HepG2 (cell line): ENCODE data around the gene MSI2. TPM values are rescaled to one million over a fixed set of nuclear protein-coding genes. Genes with fewer than 3 reads are reported as not detected.
A peak's percentile ranks its signal among the peaks of the same experiment; 100 is the strongest.

Experiments
- AGO2 ChIP-seq: fragments of 200-400 bp; formaldehyde crosslinking; optimal IDR thresholded peaks from 2 replicates; pipeline ENCODE3; 2017; ENCODE audit warnings: mild to moderate bottlenecking, low read depth, low read length, moderate library complexity
- GPBP1L1 ChIP-seq: sonication (generic); formaldehyde crosslinking; IDR thresholded peaks from 2 replicates; pipeline ENCODE4 v1.5.0; 2020; ENCODE audit warnings: mild to moderate bottlenecking, missing genetic modification reagents
- KMT2A ChIP-seq: sonication (generic); formaldehyde crosslinking; IDR thresholded peaks from 2 replicates; pipeline ENCODE4 v1.4.0; 2020; ENCODE audit warnings: missing genetic modification reagents
- PAX8 ChIP-seq: sonication (generic); formaldehyde crosslinking; IDR thresholded peaks from 2 replicates; pipeline ENCODE4 v1.8.0; 2022; ENCODE audit warnings: mild to moderate bottlenecking, missing genetic modification reagents, borderline replicate concordance
- POLR2G ChIP-seq: fragments of 200-400 bp; formaldehyde crosslinking; IDR thresholded peaks from 2 replicates; pipeline ENCODE4 v1.6.1; 2018; ENCODE audit warnings: mild to moderate bottlenecking, low read depth, low read length, moderate library complexity
- TOPORS ChIP-seq: sonication (generic); formaldehyde crosslinking; IDR thresholded peaks from 2 replicates; pipeline ENCODE4 v1.8.0; 2023; ENCODE audit warnings: mild to moderate bottlenecking, missing genetic modification reagents
- ZBTB1 ChIP-seq: sonication (generic); formaldehyde crosslinking; IDR thresholded peaks from 2 replicates; pipeline ENCODE4 v1.4.0; 2020; ENCODE audit warnings: missing genetic modification reagents, borderline replicate concordance
- ZBTB33 ChIP-seq: sonication (generic); formaldehyde crosslinking; IDR thresholded peaks from 2 replicates; pipeline ENCODE4 v1.4.0; 2020; ENCODE audit warnings: missing genetic modification reagents
- ZGPAT ChIP-seq: IDR thresholded peaks from 2 replicates; pipeline ENCODE4 v1.6.1; 2016; ENCODE audit warnings: mild to moderate bottlenecking
- ZNF275 ChIP-seq: sonication (generic); formaldehyde crosslinking; IDR thresholded peaks from 2 replicates; pipeline ENCODE4 v1.8.0; 2022; ENCODE audit warnings: missing genetic modification reagents, mild to moderate bottlenecking, inconsistent platforms, borderline replicate concordance
- ZNF333 ChIP-seq: sonication (generic); formaldehyde crosslinking; IDR thresholded peaks from 2 replicates; pipeline ENCODE4 v1.4.0; 2020; ENCODE audit warnings: mild to moderate bottlenecking, missing genetic modification reagents, borderline replicate concordance
- ZNF512 ChIP-seq: sonication (generic); formaldehyde crosslinking; IDR thresholded peaks from 2 replicates; pipeline ENCODE4 v1.4.0; 2020; ENCODE audit warnings: mild to moderate bottlenecking, missing genetic modification reagents
- ZNF619 ChIP-seq: sonication (generic); formaldehyde crosslinking; IDR thresholded peaks from 2 replicates; pipeline ENCODE4 v1.4.0; 2020; ENCODE audit warnings: mild to moderate bottlenecking, missing genetic modification reagents
- ZNF740 ChIP-seq: sonication (generic); formaldehyde crosslinking; IDR thresholded peaks from 2 replicates; pipeline ENCODE4 v1.4.0; 2020; ENCODE audit warnings: missing genetic modification reagents
- ZNF772 ChIP-seq: sonication (generic); formaldehyde crosslinking; IDR thresholded peaks from 2 replicates; pipeline ENCODE4 v1.5.0; 2020; ENCODE audit warnings: mild to moderate bottlenecking, missing genetic modification reagents
- ZNF83 ChIP-seq: sonication (generic); formaldehyde crosslinking; IDR thresholded peaks from 2 replicates; pipeline ENCODE4 v1.4.0; 2020; ENCODE audit warnings: missing genetic modification reagents, mild to moderate bottlenecking, borderline replicate concordance
- polyA plus RNA-seq, 8 experiments: library from polyadenylated mRNA; depleted of rRNA in 3 of 8; stranded (reverse) in 7 of 8; unstranded in 1 of 8; fragments of >200 nt; fragmentation: Illumina TruSeq in 4 of 8; extraction: Trizol in 4 of 8; gene quantifications; 2 replicates each; pipeline versions ENCODE4 v1.2.1 to v1.2.3, GENCODE V29; 2011 to 2016; ENCODE audit warnings: low read depth in 4 of 8, missing spikeins in 1 of 8, mixed read lengths in 1 of 8; ENCODE audit not compliant: insufficient read depth in 1 of 8
- total RNA-seq, 5 experiments: library from RNA; depleted of rRNA; stranded (reverse); fragments of >200 nt; fragmentation: Illumina TruSeq; extraction: Trizol; gene quantifications; 2 replicates each; pipeline ENCODE4 v1.2.3, GENCODE V29; 2016; ENCODE audit warnings: low read depth in 1 of 5

Gene MSI2
- total and polyA plus RNA-seq, 2 of the 13 experiments (the other 11 are each of a cell fraction or from before 2014, with no cell fraction given) = 77.5 to 78.4 TPM

GRCh38 chr17:57662644-57663308 is 406.5 kb downstream of the MSI2 start (continued):
- TF ChIP-seq ZBTB33 (CRISPR knock-in tag) (peak; percentile 62; the same call in 1 of the 2 replicates), ZGPAT (no peak), ZNF740 (CRISPR knock-in tag) (no peak), ZNF512 (no peak), POLR2G (no peak), ZNF333 (CRISPR knock-in tag) (no peak), ZNF619 (CRISPR knock-in tag) (no peak), PAX8 (CRISPR knock-in tag) (no peak), TOPORS (CRISPR knock-in tag) (no peak), ZNF83 (CRISPR knock-in tag) (no peak), KMT2A (no peak), GPBP1L1 (no peak), AGO2 (peak; percentile 57), ZBTB1 (CRISPR knock-in tag) (no peak), ZNF772 (no peak), ZNF275 (no peak)
